ENCODE data around the gene ST3GAL6.

- no peak for TF ChIP-seq POLR2AphosphoS5 (IDR thresholded peaks at IDR 0.05; ENCODE audit: borderline replicate concordance, low read depth, low read length)
- no peak for TF ChIP-seq EZH2 (IDR thresholded peaks at IDR 0.05)
Measured at GRCh38 chr3:98735761-98736269, 27.3 kb upstream of the ST3GAL6 start.

All from SK-N-MC (cell line).